ENCODE data around the gene SCGB3A2.

- no peak for TF ChIP-seq POLR2A (IDR thresholded peaks at IDR 0.05)
- TF ChIP-seq CTCF (IDR thresholded peaks at IDR 0.05 in 8 of 11, conservative IDR thresholded peaks at IDR 0.05 in 3 of 11) = no peak
These were observed 26.1 kb upstream of the SCGB3A2 start for GRCh38 chr5:147852365-147852764.
